ENCODE measurements around the gene DCUN1D3. TPM values are rescaled to one million over a fixed set of nuclear protein-coding genes. Genes with fewer than 3 reads are reported as not detected.

The DCUN1D3 gene
- total and polyA plus RNA-seq, 2 donors (not counting 3 experiments of a cell fraction or from before 2014, with no cell fraction given), result 10.4 to 35.0 TPM

GRCh38 chr16:20906341-20907255 is 6.4 kb upstream of the DCUN1D3 start:
- intact Hi-C loops (cut with micrococcal nuclease), result loop anchor here (5.0 kb wide), 1 partner anchor 251 kb away; the partner anchor contains the start of gene LDAF1
- Histone ChIP-seq H4K20me1 (replicated peaks; ENCODE audit: control insufficient read depth, extremely low read depth, insufficient read depth, low read length) (no peaks in the 10 kb centered on the region), H3K4me2 (ENCODE audit: insufficient read depth, low read length) (peak overlapping the region; percentile 81), H3K4me3 (replicated peaks in 1 of 3; ENCODE audit: insufficient read depth in 1 of 3, low read depth in 1 of 3, low read length in 3 of 3) (no peak overlapping the region), H3K27ac (ENCODE audit: insufficient read depth, low read depth, low read length) (peak overlapping the region; percentile 100), H3K79me2 (ENCODE audit: control insufficient read depth, insufficient read depth, low read length) (peaks cover 11% of the 10 kb centered on the region), H2AFZ (ENCODE audit: low read depth, low read length) (no peak overlapping the region), H3K9me3 (replicated peaks; ENCODE audit: control insufficient read depth, insufficient read depth, low read length) (no peaks in the 10 kb centered on the region), H3K36me3 (ENCODE audit: control insufficient read depth in 2 of 2, extremely low read depth in 1 of 2, insufficient read depth in 2 of 2, low read length in 2 of 2) (no peaks in the 10 kb centered on the region), H3K9ac (replicated peaks; ENCODE audit: extremely low read depth, insufficient read depth, low read length) (peak overlapping the region; percentile 81), H3K4me1 (ENCODE audit: control insufficient read depth, extremely low read depth, insufficient read depth, low read length) (peaks cover 90% of the 10 kb centered on the region), H3K27me3 (ENCODE audit: control insufficient read depth in 2 of 2, insufficient read depth in 2 of 2, low read length in 2 of 2) (no peaks in the 10 kb centered on the region), H3K9me1 (replicated peaks; ENCODE audit: control insufficient read depth, extremely low read depth, insufficient read depth, low read length) (no peaks in the 10 kb centered on the region)
- CTCF ChIA-PET, result no interaction called here
- POLR2A ChIA-PET, result interaction anchor here (0.6 kb wide), 1 partner anchor 38 kb away, joined by 3 read pairs; no protein-coding TSS in a partner anchor
- TF ChIP-seq GATA2 (IDR thresholded peaks at IDR 0.05; ENCODE audit: insufficient read depth, insufficient read length, low read depth, low read length) (no peak), POLR2A (IDR thresholded peaks at IDR 0.05; ENCODE audit: low read depth, low read length) (peak; percentile 40), FOS (IDR thresholded peaks at IDR 0.05; ENCODE audit: borderline replicate concordance, insufficient read depth, low read length) (peak; percentile 33), POLR2AphosphoS5 (IDR thresholded peaks at IDR 0.05; ENCODE audit: insufficient read depth, low read depth, low read length) (peak; percentile 23), CTCF (IDR thresholded peaks at IDR 0.05; ENCODE audit: extremely low read depth in 1 of 2, insufficient read depth in 1 of 2, low read depth in 1 of 2, low read length in 2 of 2) (no peak), JUN (IDR thresholded peaks at IDR 0.05; ENCODE audit: borderline replicate concordance, insufficient read depth, insufficient read length, low read depth) (peak; percentile 71), MYC (IDR thresholded peaks at IDR 0.05; ENCODE audit: low read depth, low read length) (no peak), EZH2 (IDR thresholded peaks at IDR 0.05; ENCODE audit: borderline replicate concordance, low read depth, low read length, severe bottlenecking) (no peak), MAX (IDR thresholded peaks at IDR 0.05; ENCODE audit: insufficient read depth, insufficient read length) (no peak)
- dilution Hi-C loops (cut with MboI; ENCODE audit: extremely low pct_ligation_motif_present, low sequenced_read_pairs), result no loop called here
- DNase-seq (ENCODE audit: low read depth, low spot score) (peak; percentile 71), FAIRE-seq (peak; percentile 81)
- TSS peak; percentile 10 for BruUV-seq (replicated peaks)

Measured in endothelial cell of umbilical vein (primary cell).